Subcutaneous adipose tissue (tissue), 4 donors: ENCODE measurements around the gene MYOM1. TPM values are rescaled to one million over a fixed set of nuclear protein-coding genes. Genes with fewer than 3 reads are reported as not detected.

Source experiments
- total RNA-seq, 4 donors: library from RNA; depleted of rRNA; stranded (reverse); fragments of >200 nt; gene quantifications; one replicate each; pipeline ENCODE4 v1.1.0, GENCODE V29; 2016
- TF ChIP-seq, protein P1 (sequence below): fragments of 450-650 bp; IDR thresholded peaks from one replicate; pipeline ENCODE4 v1.5.1; 2016; ENCODE audit warnings: low read depth, mild to moderate bottlenecking, control low read depth, antibody characterized with exemption, moderate library complexity

The MYOM1 gene
- total RNA-seq, 4 donors from 2014 or later, result 3.7 to 14.1 (median 6.6) TPM

DNA sequence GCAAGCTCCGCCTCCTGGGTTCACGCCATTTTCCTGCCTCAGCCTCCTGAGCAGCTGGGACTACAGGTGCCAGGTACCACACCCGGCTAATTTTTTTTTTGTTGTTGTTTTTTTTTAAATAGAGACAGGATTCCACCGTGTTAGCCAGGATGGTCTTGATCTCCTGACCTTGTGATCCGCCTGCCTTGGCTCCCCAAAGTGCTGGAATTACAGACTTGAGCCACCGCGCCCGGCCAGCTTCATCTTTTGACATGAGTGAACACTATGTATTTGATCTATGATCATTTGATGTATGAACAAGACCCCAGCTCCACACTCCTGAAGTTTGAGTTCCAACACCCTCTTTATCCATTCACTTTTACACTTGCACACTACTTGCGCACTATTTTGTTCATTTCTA, 163.5 kb downstream of the MYOM1 start:
- TF ChIP-seq, protein P1, sequence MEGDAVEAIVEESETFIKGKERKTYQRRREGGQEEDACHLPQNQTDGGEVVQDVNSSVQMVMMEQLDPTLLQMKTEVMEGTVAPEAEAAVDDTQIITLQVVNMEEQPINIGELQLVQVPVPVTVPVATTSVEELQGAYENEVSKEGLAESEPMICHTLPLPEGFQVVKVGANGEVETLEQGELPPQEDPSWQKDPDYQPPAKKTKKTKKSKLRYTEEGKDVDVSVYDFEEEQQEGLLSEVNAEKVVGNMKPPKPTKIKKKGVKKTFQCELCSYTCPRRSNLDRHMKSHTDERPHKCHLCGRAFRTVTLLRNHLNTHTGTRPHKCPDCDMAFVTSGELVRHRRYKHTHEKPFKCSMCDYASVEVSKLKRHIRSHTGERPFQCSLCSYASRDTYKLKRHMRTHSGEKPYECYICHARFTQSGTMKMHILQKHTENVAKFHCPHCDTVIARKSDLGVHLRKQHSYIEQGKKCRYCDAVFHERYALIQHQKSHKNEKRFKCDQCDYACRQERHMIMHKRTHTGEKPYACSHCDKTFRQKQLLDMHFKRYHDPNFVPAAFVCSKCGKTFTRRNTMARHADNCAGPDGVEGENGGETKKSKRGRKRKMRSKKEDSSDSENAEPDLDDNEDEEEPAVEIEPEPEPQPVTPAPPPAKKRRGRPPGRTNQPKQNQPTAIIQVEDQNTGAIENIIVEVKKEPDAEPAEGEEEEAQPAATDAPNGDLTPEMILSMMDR, result no peak

DNA sequence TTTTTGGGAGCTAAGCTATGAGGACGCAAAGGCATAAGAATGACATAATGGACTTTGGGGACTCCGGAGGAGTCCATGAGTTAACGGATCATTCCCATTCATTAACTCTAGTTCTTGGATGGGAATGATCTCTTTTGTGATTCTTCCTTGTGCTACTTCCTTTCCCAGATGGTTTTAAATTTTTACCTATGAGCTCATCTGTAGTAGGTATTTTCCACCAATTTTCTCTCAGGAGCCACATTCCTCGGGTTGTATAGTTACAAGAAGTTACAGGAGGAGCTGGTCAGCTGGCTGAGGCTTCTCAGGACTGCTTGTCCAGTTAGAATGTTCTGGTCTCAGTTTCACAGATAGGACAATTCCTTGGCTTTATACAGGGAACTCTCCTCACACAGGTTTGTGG, 164.0 kb downstream of the MYOM1 start:
- TF ChIP-seq, protein P1, result no peak

GRCh38 chr18:3055186-3055728, 164.5 kb downstream of the MYOM1 start:
- TF ChIP-seq, protein P1, result no peak

- TF ChIP-seq, protein P1, result no peak
Observed at GRCh38 chr18:3054780-3055179, 165.0 kb downstream of the MYOM1 start.

- TF ChIP-seq, protein P1, result no peak
Observed at GRCh38 chr18:3054214-3054613, 165.6 kb downstream of the MYOM1 start.

- TF ChIP-seq, protein P1, result no peak
Observed at GRCh38 chr18:3053081-3053480, 166.7 kb downstream of the MYOM1 start.

GRCh38 chr18:3052411-3052758, 167.4 kb downstream of the MYOM1 start:
- TF ChIP-seq, protein P1, result no peak
